Measurements from ENCODE around the gene TPD52L1.

DNA sequence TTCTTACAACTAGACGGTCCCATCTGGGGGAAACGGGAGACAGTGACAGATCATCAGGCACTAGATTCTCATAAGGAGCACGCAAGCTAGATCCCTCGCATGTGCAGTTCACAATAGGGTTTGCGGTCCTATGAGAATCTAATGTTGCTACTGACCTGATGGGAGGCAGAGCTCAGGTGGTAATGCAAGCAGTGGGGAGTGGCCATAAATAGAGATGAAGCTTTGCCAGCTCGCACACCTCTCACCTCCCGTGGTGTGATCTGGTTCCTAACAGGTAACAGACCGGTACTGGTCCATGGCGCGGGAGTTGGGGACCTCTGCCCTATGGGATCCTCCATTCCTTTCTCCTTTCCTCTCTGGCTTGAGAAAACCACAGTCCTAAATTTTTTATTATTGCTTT lies 63.8 kb downstream of the TPD52L1 start:
- TF ChIP-seq, protein P1, sequence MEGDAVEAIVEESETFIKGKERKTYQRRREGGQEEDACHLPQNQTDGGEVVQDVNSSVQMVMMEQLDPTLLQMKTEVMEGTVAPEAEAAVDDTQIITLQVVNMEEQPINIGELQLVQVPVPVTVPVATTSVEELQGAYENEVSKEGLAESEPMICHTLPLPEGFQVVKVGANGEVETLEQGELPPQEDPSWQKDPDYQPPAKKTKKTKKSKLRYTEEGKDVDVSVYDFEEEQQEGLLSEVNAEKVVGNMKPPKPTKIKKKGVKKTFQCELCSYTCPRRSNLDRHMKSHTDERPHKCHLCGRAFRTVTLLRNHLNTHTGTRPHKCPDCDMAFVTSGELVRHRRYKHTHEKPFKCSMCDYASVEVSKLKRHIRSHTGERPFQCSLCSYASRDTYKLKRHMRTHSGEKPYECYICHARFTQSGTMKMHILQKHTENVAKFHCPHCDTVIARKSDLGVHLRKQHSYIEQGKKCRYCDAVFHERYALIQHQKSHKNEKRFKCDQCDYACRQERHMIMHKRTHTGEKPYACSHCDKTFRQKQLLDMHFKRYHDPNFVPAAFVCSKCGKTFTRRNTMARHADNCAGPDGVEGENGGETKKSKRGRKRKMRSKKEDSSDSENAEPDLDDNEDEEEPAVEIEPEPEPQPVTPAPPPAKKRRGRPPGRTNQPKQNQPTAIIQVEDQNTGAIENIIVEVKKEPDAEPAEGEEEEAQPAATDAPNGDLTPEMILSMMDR (IDR thresholded peaks at IDR 0.05): no peak
- no peak for TF ChIP-seq POLR2A (IDR thresholded peaks at IDR 0.05)

Measured in uterus (tissue), 2 donors.